SK-N-SH treated with all-trans-retinoic acid at 6 μM for 48 hours (cell line): ENCODE data around the gene EFNB2.
A peak's percentile ranks its signal among the peaks of the same experiment; 100 is the strongest.

ENCODE experiments used
- ATAC-seq: fragments of 200-7000 bp; cut with Tn5 transposase; 3 replicates; pipeline ENCODE4 v1.9.1; 2020; ENCODE audit warnings: mild to moderate bottlenecking, moderate library complexity
- BACH2 ChIP-seq: fragments of 250-450 bp; sonication (Bioruptor Pico); IDR thresholded peaks from 2 replicates; pipeline ENCODE4 v1.9.0; 2021; ENCODE audit warnings: mild to moderate bottlenecking, borderline replicate concordance
- CSDC2 ChIP-seq: fragments of 250-450 bp; sonication (Bioruptor Pico); IDR thresholded peaks from 2 replicates; pipeline ENCODE4 v1.5.0; 2020; ENCODE audit warnings: mild to moderate bottlenecking, moderate library complexity
- ESRRG ChIP-seq: fragments of 250-450 bp; sonication (Bioruptor Pico); IDR thresholded peaks from 2 replicates; pipeline ENCODE4 v1.6.1; 2021; ENCODE audit warnings: mild to moderate bottlenecking
- GLIS3 ChIP-seq: fragments of 250-450 bp; sonication (Bioruptor Pico); IDR thresholded peaks from 2 replicates; pipeline ENCODE4 v1.5.0; 2020; ENCODE audit warnings: mild to moderate bottlenecking, moderate library complexity
- ISL1 ChIP-seq: fragments of 250-450 bp; sonication (Bioruptor Pico); IDR thresholded peaks from 2 replicates; pipeline ENCODE4 v2.1.2; 2022; ENCODE audit warnings: mild to moderate bottlenecking, moderate library complexity
- OSR1 ChIP-seq: fragments of 250-450 bp; sonication (Bioruptor Pico); IDR thresholded peaks from 2 replicates; pipeline ENCODE4 v1.8.0; 2022; ENCODE audit warnings: moderate library complexity, mild to moderate bottlenecking, inconsistent platforms
- PPARA ChIP-seq: fragments of 250-450 bp; sonication (Bioruptor Pico); IDR thresholded peaks from 2 replicates; pipeline ENCODE4 v1.5.0; 2020; ENCODE audit warnings: mild to moderate bottlenecking, borderline replicate concordance
- RARB ChIP-seq: fragments of 250-450 bp; sonication (Bioruptor Pico); IDR thresholded peaks from 2 replicates; pipeline ENCODE4 v1.8.0; 2021; ENCODE audit warnings: mild to moderate bottlenecking, moderate library complexity
- ZFP3 ChIP-seq: fragments of 250-450 bp; sonication (Bioruptor Pico); IDR thresholded peaks from 2 replicates; pipeline ENCODE4 v1.5.0; 2020; ENCODE audit warnings: mild to moderate bottlenecking, moderate library complexity
- ZNF70 ChIP-seq: fragments of 450-650 bp; formaldehyde crosslinking; IDR thresholded peaks from 2 replicates; pipeline ENCODE4 v1.5.0; 2020; ENCODE audit warnings: mild to moderate bottlenecking, moderate library complexity
- ZNF8 ChIP-seq: fragments of 450-650 bp; formaldehyde crosslinking; IDR thresholded peaks from 2 replicates; pipeline ENCODE4 v1.5.0; 2020; ENCODE audit warnings: mild to moderate bottlenecking, moderate library complexity
- TF ChIP-seq, protein P1 (sequence below): fragments of 250-450 bp; sonication (Bioruptor Pico); IDR thresholded peaks from 2 replicates; pipeline ENCODE4 v1.8.0; 2020; ENCODE audit warnings: mild to moderate bottlenecking, moderate library complexity, borderline replicate concordance
- TF ChIP-seq, protein P2 (sequence below): fragments of 250-450 bp; sonication (Bioruptor Pico); IDR thresholded peaks from 2 replicates; pipeline ENCODE4 v1.8.0; 2021; ENCODE audit warnings: low read depth, mild to moderate bottlenecking, moderate library complexity, borderline replicate concordance
- TF ChIP-seq, protein P3 (sequence below): fragments of 250-450 bp; sonication (Bioruptor Pico); IDR thresholded peaks from 2 replicates; pipeline ENCODE4 v1.5.1; 2021; ENCODE audit warnings: mild to moderate bottlenecking, moderate library complexity
- TF ChIP-seq, protein P4 (sequence below): fragments of 250-450 bp; sonication (Bioruptor Pico); IDR thresholded peaks from 2 replicates; pipeline ENCODE4 v1.5.1; 2020; ENCODE audit warnings: low read depth, mild to moderate bottlenecking, moderate library complexity

Gene EFNB2

DNA sequence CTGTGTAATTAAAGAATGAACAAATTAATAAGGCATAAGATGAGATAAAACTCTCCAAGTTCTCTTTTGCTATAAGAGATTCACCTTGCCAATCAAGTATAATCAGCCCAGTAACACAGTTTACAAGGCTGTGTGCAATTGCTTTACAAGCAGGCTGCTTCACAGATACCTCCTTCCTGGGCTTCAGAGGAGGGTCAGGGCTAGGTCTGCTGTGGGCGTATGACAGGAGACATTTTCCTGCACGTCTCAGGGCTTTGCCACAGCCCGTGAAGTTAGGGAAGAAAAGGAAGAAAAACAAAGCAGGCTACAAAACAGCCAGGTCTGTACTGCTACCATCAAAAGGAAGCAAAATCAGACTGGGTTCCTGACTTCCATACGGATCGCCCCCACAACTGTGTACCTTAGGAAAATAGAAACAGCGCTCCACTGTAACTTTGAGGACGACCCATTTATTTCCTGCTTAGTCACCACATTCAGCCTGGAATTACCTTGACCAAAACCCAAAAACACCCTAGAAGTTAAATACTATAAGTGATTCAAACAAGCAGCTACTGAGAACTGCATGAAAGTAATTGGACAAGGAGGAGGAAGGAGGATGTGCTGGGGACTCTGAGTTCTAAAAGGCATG lies 12.4 kb downstream of the EFNB2 start:
- TF ChIP-seq ZFP3 (CRISPR knock-in tag) = no peak
- TF ChIP-seq GLIS3 (CRISPR knock-in tag) = no peak
- TF ChIP-seq, protein P1, sequence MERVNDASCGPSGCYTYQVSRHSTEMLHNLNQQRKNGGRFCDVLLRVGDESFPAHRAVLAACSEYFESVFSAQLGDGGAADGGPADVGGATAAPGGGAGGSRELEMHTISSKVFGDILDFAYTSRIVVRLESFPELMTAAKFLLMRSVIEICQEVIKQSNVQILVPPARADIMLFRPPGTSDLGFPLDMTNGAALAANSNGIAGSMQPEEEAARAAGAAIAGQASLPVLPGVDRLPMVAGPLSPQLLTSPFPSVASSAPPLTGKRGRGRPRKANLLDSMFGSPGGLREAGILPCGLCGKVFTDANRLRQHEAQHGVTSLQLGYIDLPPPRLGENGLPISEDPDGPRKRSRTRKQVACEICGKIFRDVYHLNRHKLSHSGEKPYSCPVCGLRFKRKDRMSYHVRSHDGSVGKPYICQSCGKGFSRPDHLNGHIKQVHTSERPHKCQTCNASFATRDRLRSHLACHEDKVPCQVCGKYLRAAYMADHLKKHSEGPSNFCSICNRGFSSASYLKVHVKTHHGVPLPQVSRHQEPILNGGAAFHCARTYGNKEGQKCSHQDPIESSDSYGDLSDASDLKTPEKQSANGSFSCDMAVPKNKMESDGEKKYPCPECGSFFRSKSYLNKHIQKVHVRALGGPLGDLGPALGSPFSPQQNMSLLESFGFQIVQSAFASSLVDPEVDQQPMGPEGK (CRISPR knock-in tag) = no peak
- TF ChIP-seq BACH2 = no peak
- TF ChIP-seq, protein P2, sequence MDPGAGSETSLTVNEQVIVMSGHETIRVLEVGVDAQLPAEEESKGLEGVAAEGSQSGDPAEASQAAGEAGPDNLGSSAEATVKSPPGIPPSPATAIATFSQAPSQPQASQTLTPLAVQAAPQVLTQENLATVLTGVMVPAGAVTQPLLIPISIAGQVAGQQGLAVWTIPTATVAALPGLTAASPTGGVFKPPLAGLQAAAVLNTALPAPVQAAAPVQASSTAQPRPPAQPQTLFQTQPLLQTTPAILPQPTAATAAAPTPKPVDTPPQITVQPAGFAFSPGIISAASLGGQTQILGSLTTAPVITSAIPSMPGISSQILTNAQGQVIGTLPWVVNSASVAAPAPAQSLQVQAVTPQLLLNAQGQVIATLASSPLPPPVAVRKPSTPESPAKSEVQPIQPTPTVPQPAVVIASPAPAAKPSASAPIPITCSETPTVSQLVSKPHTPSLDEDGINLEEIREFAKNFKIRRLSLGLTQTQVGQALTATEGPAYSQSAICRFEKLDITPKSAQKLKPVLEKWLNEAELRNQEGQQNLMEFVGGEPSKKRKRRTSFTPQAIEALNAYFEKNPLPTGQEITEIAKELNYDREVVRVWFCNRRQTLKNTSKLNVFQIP (CRISPR knock-in tag) = no peak
- TF ChIP-seq ESRRG = no peak
- no peak for TF ChIP-seq ZNF70 (CRISPR knock-in tag)
- no peak for TF ChIP-seq RARB
- peak; percentile 19 for ATAC-seq

DNA sequence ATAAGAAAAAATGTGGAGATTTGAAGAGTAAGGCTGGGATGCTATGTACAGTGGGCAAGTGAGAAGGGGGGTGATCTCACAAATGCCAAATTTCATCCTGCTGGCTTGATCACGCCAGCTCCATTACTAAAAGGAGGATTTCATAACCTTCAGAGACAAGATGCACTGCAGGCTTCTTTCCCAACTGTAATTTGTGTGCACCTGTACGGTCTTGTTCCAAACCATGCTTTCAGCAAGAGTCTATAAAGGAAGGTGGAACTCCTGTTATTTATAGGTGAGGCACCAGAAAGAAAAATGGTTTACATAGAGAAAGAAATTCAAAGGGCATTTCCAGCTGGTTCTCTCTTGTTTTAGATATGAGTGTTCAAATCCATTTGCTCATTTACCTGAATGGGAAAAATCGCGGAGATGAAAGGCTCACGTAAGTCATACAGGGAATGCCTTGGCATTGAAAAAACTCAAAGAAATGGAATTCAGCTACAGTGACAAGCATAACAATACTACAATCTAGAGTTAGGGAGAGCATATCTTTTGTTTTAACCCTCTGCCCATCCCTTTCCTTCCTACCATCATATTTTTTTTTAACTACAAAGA lies 13.3 kb downstream of the EFNB2 start:
- no peak for TF ChIP-seq CSDC2 (CRISPR knock-in tag)
- TF ChIP-seq, protein P3, sequence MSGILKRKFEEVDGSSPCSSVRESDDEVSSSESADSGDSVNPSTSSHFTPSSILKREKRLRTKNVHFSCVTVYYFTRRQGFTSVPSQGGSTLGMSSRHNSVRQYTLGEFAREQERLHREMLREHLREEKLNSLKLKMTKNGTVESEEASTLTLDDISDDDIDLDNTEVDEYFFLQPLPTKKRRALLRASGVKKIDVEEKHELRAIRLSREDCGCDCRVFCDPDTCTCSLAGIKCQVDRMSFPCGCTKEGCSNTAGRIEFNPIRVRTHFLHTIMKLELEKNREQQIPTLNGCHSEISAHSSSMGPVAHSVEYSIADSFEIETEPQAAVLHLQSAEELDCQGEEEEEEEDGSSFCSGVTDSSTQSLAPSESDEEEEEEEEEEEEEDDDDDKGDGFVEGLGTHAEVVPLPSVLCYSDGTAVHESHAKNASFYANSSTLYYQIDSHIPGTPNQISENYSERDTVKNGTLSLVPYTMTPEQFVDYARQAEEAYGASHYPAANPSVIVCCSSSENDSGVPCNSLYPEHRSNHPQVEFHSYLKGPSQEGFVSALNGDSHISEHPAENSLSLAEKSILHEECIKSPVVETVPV (CRISPR knock-in tag) = no peak
- TF ChIP-seq ZNF8 (CRISPR knock-in tag) = no peak
- no peak for TF ChIP-seq ZNF70 (CRISPR knock-in tag)
- TF ChIP-seq GLIS3 (CRISPR knock-in tag) = no peak
- TF ChIP-seq, protein P4, sequence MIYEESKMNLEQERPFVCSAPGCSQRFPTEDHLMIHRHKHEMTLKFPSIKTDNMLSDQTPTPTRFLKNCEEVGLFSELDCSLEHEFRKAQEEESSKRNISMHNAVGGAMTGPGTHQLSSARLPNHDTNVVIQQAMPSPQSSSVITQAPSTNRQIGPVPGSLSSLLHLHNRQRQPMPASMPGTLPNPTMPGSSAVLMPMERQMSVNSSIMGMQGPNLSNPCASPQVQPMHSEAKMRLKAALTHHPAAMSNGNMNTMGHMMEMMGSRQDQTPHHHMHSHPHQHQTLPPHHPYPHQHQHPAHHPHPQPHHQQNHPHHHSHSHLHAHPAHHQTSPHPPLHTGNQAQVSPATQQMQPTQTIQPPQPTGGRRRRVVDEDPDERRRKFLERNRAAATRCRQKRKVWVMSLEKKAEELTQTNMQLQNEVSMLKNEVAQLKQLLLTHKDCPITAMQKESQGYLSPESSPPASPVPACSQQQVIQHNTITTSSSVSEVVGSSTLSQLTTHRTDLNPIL (CRISPR knock-in tag) = no peak
- TF ChIP-seq, protein P2 (CRISPR knock-in tag) = no peak
- no peak for TF ChIP-seq ZFP3 (CRISPR knock-in tag)
- no peak for TF ChIP-seq ISL1 (CRISPR knock-in tag)
- TF ChIP-seq, all 23 proteins: peak for 0
- ATAC-seq = no peak

DNA sequence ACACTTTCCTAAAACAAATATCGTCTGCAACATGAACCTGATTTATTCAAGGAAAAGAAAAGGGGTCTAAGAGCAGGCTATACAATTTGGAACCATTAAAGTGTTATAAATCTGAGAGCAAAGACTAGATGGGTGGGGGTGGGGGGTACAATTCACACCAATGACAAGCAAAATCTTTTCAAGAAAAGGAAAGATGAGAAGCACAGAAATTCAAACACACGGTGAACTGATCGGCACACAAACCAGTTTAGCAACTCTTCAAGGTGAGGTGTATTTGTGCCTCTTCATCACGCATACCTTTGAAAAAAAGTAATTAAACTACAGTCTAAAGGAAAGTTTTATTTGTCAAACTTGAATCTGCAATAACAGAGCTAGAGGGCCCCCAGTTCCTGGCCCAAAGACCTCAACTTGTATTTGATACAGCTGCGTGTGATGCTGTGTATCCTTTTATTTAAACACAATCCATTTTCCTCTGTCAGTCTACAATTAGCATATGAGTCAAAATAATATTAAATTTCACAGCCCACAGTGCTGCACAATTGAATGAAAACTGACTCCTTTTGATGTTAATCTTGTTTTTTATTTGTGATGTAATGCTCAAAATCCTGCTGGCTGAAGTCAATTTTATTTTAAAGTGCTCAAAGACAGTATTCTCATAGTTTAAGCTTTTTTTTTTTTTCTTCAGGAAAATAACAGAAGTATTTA lies 14.2 kb downstream of the EFNB2 start:
- ATAC-seq = peak; percentile 32; the same call in 2 of the 3 replicates
- TF ChIP-seq BACH2 = no peak
- TF ChIP-seq GLIS3 (CRISPR knock-in tag) = no peak
- TF ChIP-seq, protein P1 (CRISPR knock-in tag) = no peak
- no peak for TF ChIP-seq PPARA
- TF ChIP-seq ZFP3 (CRISPR knock-in tag) = no peak
- TF ChIP-seq, protein P3 (CRISPR knock-in tag) = no peak
- TF ChIP-seq OSR1 = no peak
